Measurements from ENCODE around the gene PLA2G4A. TPM values are rescaled to one million over a fixed set of nuclear protein-coding genes. Genes with fewer than 3 reads are reported as not detected.

Gene PLA2G4A
- total and polyA plus RNA-seq, 2 donors: 23.3 to 36.8 TPM

GRCh38 chr1:187032982-187033692 is 204.4 kb downstream of the PLA2G4A start:
- Histone ChIP-seq H3K36me3 (ENCODE audit: insufficient read depth) (no peaks in the 10 kb centered on the region), H3K27ac (ENCODE audit: low read depth) (no peak overlapping the region), H3K4me1 (ENCODE audit: insufficient read depth) (no peaks in the 10 kb centered on the region), H3K4me3 (ENCODE audit: low read depth, low read length) (no peak overlapping the region)
- no peak for DNase-seq (ENCODE audit: extremely low spot score)
- WGBS: 88% methylated on average over 4 of the region's 4 CpGs

- WGBS: 53% methylated on average over 4 of the region's 4 CpGs
- H3K4me3 ChIP-seq (ENCODE audit: low read depth, low read length): no peak overlapping the region
- H3K27ac ChIP-seq (ENCODE audit: low read depth): no peak overlapping the region
- no peaks in the 10 kb centered on the region for H3K4me1 ChIP-seq (ENCODE audit: insufficient read depth)
- no peak for DNase-seq (ENCODE audit: extremely low spot score)
- H3K36me3 ChIP-seq (ENCODE audit: insufficient read depth): no peaks in the 10 kb centered on the region
Observed at GRCh38 chr1:187033693-187034390, 205.1 kb downstream of the PLA2G4A start.

GRCh38 chr1:187034501-187034900 is 205.8 kb downstream of the PLA2G4A start:
- no peak for DNase-seq (ENCODE audit: extremely low spot score)
- Histone ChIP-seq H3K4me1 (ENCODE audit: insufficient read depth) (no peaks in the 10 kb centered on the region), H3K4me3 (ENCODE audit: low read depth, low read length) (no peak overlapping the region), H3K27ac (ENCODE audit: low read depth) (no peak overlapping the region), H3K36me3 (ENCODE audit: insufficient read depth) (no peaks in the 10 kb centered on the region)

DNA sequence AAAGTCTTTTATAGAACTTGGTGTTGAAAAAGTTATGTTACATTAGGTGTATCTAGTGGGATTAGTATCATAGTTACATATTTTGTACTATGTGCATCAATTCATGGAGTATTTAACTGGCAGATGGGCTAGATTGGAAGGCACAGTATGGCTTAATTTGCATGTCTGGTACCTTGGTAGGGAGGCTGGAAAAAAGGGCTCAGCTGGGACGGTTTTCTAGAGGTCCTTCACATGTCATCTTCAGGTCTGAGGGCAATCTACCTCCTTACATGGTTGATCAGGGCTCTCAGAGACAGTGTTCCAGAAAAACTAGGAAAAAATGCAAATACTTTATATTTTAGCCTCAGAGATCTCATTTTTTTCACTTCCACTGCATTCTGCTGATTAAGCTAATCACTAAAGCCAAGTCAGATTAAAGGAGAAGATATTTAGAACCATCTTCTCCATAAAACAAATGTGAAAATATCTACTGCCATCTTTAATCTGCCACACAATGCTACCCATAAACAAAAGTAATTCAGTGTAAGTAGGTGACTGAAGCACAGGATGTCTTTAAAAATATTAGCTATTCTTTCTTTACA is 209.3 kb downstream of the PLA2G4A start:
- no peak for DNase-seq (ENCODE audit: extremely low spot score)
- Histone ChIP-seq H3K36me3 (ENCODE audit: insufficient read depth) (no peaks in the 10 kb centered on the region), H3K27ac (ENCODE audit: low read depth) (no peak overlapping the region), H3K4me1 (ENCODE audit: insufficient read depth) (no peaks in the 10 kb centered on the region), H3K4me3 (ENCODE audit: low read depth, low read length) (no peak overlapping the region)
- 67% methylated on average over 1 of the region's 1 CpG for WGBS

Other genes with a start within 250 kb of the PLA2G4A start
- gene PTGS2, start 148.5 kb upstream of the PLA2G4A start, total RNA-seq: 14.0 TPM
- 31.3 TPM for gene PTGS2, start 148.5 kb upstream of the PLA2G4A start, polyA plus RNA-seq